Sigmoid colon (tissue), 4 donors: ENCODE results near the gene HIVEP2.

Experiments
- POLR2AphosphoS5 ChIP-seq, 4 donors: sonication (generic); formaldehyde crosslinking; IDR thresholded peaks; one replicate each; pipeline ENCODE4 v1.6.1; 2017; ENCODE audit warnings: antibody characterized with exemption in 4 of 4
- TF ChIP-seq, protein P1 (sequence below), 4 experiments: fragments of 450-650 bp in 3 of 4; fragments of 200-600 bp in 1 of 4; IDR thresholded peaks; one replicate each; pipeline ENCODE4 v1.5.1; 2016 to 2019; ENCODE audit warnings: antibody characterized with exemption in 4 of 4, mild to moderate bottlenecking in 3 of 4, moderate library complexity in 2 of 4

DNA sequence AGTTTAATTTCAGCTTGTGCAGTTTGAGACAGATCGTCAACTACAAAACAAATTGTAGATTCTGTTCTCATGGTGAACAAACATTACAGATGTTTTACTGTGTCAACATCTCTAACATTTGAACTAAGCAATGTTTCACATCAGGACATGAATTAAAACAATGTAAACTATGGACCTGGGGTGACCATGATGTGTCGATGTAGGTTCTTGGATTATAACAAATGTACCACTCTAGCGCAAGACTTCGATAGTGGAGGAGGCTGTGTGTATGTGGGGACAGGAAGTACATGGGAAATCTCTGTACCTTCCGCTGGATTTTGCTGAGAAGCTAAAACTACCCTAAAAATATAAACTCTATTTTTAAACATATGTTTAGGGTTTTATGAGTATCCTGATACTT, 17.1 kb downstream of the HIVEP2 start:
- TF ChIP-seq, protein P1, sequence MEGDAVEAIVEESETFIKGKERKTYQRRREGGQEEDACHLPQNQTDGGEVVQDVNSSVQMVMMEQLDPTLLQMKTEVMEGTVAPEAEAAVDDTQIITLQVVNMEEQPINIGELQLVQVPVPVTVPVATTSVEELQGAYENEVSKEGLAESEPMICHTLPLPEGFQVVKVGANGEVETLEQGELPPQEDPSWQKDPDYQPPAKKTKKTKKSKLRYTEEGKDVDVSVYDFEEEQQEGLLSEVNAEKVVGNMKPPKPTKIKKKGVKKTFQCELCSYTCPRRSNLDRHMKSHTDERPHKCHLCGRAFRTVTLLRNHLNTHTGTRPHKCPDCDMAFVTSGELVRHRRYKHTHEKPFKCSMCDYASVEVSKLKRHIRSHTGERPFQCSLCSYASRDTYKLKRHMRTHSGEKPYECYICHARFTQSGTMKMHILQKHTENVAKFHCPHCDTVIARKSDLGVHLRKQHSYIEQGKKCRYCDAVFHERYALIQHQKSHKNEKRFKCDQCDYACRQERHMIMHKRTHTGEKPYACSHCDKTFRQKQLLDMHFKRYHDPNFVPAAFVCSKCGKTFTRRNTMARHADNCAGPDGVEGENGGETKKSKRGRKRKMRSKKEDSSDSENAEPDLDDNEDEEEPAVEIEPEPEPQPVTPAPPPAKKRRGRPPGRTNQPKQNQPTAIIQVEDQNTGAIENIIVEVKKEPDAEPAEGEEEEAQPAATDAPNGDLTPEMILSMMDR (IDR thresholded peaks at IDR 0.05), result no peak
- TF ChIP-seq POLR2AphosphoS5 (IDR thresholded peaks at IDR 0.05), result no peak
